Measurements from ENCODE around the gene ATF5. TPM values are rescaled to one million over a fixed set of nuclear protein-coding genes. Genes with fewer than 3 reads are reported as not detected.

Gene ATF5
- total and polyA plus RNA-seq, 10 of the 15 experiments (the other 5 are each of a cell fraction or from before 2014, with no cell fraction given), result 9.1 to 133 (median 24.0) TPM

DNA sequence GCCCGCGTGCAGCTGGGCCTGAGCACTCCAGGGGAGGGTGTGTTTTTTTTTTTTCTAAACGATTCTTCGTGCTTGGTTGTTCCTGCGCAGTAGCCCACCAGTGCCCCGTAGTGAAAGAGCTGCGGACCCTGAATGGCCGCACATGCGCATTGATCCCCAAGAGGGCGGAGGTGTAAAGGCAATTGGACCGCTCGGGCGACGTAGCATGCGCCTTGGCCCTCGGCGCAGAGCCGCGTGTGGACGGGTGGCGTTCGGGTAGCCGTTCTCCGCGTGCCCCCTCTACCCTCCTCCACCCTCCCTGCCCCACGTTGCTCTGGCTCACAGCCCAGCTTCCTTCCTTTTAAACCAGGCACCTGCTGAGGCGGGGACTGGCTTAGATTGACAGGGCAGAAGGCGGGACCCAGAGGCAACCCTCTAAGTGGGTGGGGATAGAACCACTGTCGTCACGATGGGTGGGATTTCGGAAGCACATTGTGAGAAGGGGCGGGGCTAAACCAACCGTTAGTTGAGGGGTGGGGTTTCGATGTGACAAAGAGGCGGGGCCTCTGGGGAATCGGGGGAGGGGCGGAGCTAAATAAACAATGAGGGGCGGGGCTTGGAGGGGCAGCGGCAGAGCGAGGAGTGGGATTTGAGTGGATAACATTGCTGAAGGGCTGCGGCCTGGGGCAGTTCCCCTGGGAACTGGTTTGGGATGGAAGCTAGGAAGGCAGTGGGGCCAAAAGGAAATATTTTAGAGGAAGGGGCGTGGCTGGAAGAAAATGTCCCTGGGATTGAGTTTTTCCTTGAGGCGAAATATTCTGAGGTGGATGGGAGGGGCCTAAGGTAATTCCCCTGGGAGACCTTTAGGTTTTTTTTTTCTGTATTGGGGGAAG is 842 bp downstream of the ATF5 start (continued):
- no peak for TF ChIP-seq ZBTB40 (IDR thresholded peaks at IDR 0.05; ENCODE audit: borderline replicate concordance)
- TF ChIP-seq STAT3 (IDR thresholded peaks at IDR 0.05; ENCODE audit: low read depth, low read length), result no peak
- TF ChIP-seq CHD4 (IDR thresholded peaks at IDR 0.05), result no peak
- TF ChIP-seq GATAD2B (conservative IDR thresholded peaks at IDR 0.05; ENCODE audit: low read depth), result no peak
- no peak for TF ChIP-seq YBX1 (IDR thresholded peaks at IDR 0.05)
- peak; percentile 84; the same call in 1 of the 2 replicates for TF ChIP-seq TCF3 (IDR thresholded peaks at IDR 0.05; ENCODE audit: borderline replicate concordance, insufficient read depth, low read depth, low read length)
- no peak for TF ChIP-seq SUZ12 (IDR thresholded peaks at IDR 0.05; ENCODE audit: unreplicated experiment)
- TF ChIP-seq, protein P1, sequence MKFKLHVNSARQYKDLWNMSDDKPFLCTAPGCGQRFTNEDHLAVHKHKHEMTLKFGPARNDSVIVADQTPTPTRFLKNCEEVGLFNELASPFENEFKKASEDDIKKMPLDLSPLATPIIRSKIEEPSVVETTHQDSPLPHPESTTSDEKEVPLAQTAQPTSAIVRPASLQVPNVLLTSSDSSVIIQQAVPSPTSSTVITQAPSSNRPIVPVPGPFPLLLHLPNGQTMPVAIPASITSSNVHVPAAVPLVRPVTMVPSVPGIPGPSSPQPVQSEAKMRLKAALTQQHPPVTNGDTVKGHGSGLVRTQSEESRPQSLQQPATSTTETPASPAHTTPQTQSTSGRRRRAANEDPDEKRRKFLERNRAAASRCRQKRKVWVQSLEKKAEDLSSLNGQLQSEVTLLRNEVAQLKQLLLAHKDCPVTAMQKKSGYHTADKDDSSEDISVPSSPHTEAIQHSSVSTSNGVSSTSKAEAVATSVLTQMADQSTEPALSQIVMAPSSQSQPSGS (IDR thresholded peaks at IDR 0.05; ENCODE audit: low read length), result no peak
- peak; percentile 76 for TF ChIP-seq ZNF687 (IDR thresholded peaks at IDR 0.05)
- TF ChIP-seq CREB1 (IDR thresholded peaks at IDR 0.05; ENCODE audit: low read depth), result 0 out of 2 replicates have a peak, but pooled peaks have one; percentile 62
- TF ChIP-seq TCF7 (IDR thresholded peaks at IDR 0.05; ENCODE audit: borderline replicate concordance), result no peak
- TF ChIP-seq, protein P2, sequence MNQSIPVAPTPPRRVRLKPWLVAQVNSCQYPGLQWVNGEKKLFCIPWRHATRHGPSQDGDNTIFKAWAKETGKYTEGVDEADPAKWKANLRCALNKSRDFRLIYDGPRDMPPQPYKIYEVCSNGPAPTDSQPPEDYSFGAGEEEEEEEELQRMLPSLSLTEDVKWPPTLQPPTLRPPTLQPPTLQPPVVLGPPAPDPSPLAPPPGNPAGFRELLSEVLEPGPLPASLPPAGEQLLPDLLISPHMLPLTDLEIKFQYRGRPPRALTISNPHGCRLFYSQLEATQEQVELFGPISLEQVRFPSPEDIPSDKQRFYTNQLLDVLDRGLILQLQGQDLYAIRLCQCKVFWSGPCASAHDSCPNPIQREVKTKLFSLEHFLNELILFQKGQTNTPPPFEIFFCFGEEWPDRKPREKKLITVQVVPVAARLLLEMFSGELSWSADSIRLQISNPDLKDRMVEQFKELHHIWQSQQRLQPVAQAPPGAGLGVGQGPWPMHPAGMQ (IDR thresholded peaks at IDR 0.05; ENCODE audit: borderline replicate concordance), result no peak
- peak; percentile 70 for TF ChIP-seq SMAD1 (IDR thresholded peaks at IDR 0.05; ENCODE audit: low read depth, partially characterized antibody)
- TF ChIP-seq TCF12 (IDR thresholded peaks at IDR 0.05; ENCODE audit: low read depth, low read length), result peak; percentile 61; the same call in 1 of the 2 replicates
- TF ChIP-seq MEF2A (IDR thresholded peaks at IDR 0.05; ENCODE audit: insufficient read depth, low read depth, low read length), result no peak
- TF ChIP-seq ATF3 (IDR thresholded peaks at IDR 0.05; ENCODE audit: borderline replicate concordance, extremely low read depth, low read depth, low read length), result no peak
- TF ChIP-seq ZSCAN29 (IDR thresholded peaks at IDR 0.05), result no peak
